Neural progenitor cell (in vitro differentiated cells): Measurements from ENCODE around the gene CYB5D1. TPM values are rescaled to one million over a fixed set of nuclear protein-coding genes. Genes with fewer than 3 reads are reported as not detected.
"Not testable (repeated sequence)": the region's sequence is repeated elsewhere in the genome, so short reads cannot be mapped to it uniquely, and the experiment has no call there.

Experiments used
- DNase-seq: peaks from one replicate; pipeline ENCODE4 v3.0.0-alpha.2; 2016; ENCODE audit warnings: low spot score
- H2AFZ ChIP-seq: fragments of 200-600 bp; sonication (generic); replicated peaks from 2 replicates; pipeline ENCODE4 v1.6.1; 2016; ENCODE audit warnings: antibody characterized with exemption
- H3F3A ChIP-seq: fragments of 200-600 bp; sonication (generic); 2 replicates; pipeline ENCODE4 v1.6.1; 2016; ENCODE audit warnings: antibody characterized with exemption, low read depth
- H3K27ac ChIP-seq: fragments of 200-600 bp; sonication (generic); 2 replicates; pipeline ENCODE4 v1.5.1; 2016; ENCODE audit warnings: mild to moderate bottlenecking
- H3K27me3 ChIP-seq: fragments of 200-600 bp; sonication (generic); 2 replicates; pipeline ENCODE4 v1.6.1; 2016; ENCODE audit warnings: mild to moderate bottlenecking, moderate library complexity
- H3K36me3 ChIP-seq: fragments of 200-600 bp; sonication (generic); 2 replicates; pipeline ENCODE4 v1.5.1; 2016
- H3K4me1 ChIP-seq: fragments of 200-600 bp; sonication (generic); 2 replicates; pipeline ENCODE4 v1.6.1; 2016; ENCODE audit warnings: mixed run types
- H3K4me2 ChIP-seq: fragments of 200-600 bp; sonication (generic); 2 replicates; pipeline ENCODE4 v1.6.1; 2016
- H3K4me3 ChIP-seq: fragments of 200-600 bp; sonication (generic); 2 replicates; pipeline ENCODE4 v1.5.1; 2016
- H3K79me2 ChIP-seq: fragments of 200-600 bp; sonication (generic); 2 replicates; pipeline ENCODE4 v1.6.1; 2016; ENCODE audit warnings: low read depth
- H3K9ac ChIP-seq: fragments of 200-600 bp; sonication (generic); 2 replicates; pipeline ENCODE4 v1.6.1; 2016
- H3K9me3 ChIP-seq: fragments of 200-600 bp; sonication (generic); 2 replicates; pipeline ENCODE4 v1.5.1; 2016; ENCODE audit warnings: low read depth
- H4K20me1 ChIP-seq: fragments of 200-600 bp; sonication (generic); 2 replicates; pipeline ENCODE4 v1.6.1; 2016; ENCODE audit warnings: low read depth
- H3K27ac Mint-ChIP-seq: 3 replicates; pipeline ENCODE4 v1.8.0; 2021; ENCODE audit warnings: mixed read lengths
- H3K27me3 Mint-ChIP-seq: 2 replicates; pipeline ENCODE4 v1.8.0; 2022; ENCODE audit warnings: low read depth, mild to moderate bottlenecking, inconsistent platforms, moderate library complexity, mixed read lengths; ENCODE audit not compliant: insufficient read depth
- H3K36me3 Mint-ChIP-seq: 3 replicates; pipeline ENCODE4 v1.8.0; 2021; ENCODE audit warnings: mixed read lengths
- H3K4me1 Mint-ChIP-seq: 3 replicates; pipeline ENCODE4 v1.8.0; 2021; ENCODE audit warnings: mixed read lengths
- H3K4me3 Mint-ChIP-seq: 3 replicates; pipeline ENCODE4 v1.8.0; 2021; ENCODE audit warnings: mild to moderate bottlenecking, moderate library complexity, mixed read lengths
- H3K9me3 Mint-ChIP-seq: 3 replicates; pipeline ENCODE4 v1.8.0; 2020; ENCODE audit warnings: mixed read lengths
- CTCF ChIP-seq: fragments of 200-600 bp; sonication (generic); IDR thresholded peaks from 2 replicates; pipeline ENCODE4 v1.5.1; 2017; ENCODE audit warnings: antibody characterized with exemption, mild to moderate bottlenecking
- EZH2 ChIP-seq: fragments of 200-600 bp; sonication (generic); IDR thresholded peaks from 2 replicates; pipeline ENCODE4 v1.6.1; 2017; ENCODE audit warnings: antibody characterized with exemption, mild to moderate bottlenecking, moderate library complexity
- EZH2phosphoT487 ChIP-seq: fragments of 200-600 bp; sonication (generic); IDR thresholded peaks from 2 replicates; pipeline ENCODE4 v1.6.1; 2017; ENCODE audit warnings: antibody characterized with exemption
- total RNA-seq: library from RNA; depleted of rRNA; stranded (reverse); fragments of >200 nt; gene quantifications from 2 replicates; pipeline ENCODE4 v1.2.3, GENCODE V29; 2015; ENCODE audit warnings: low replicate concordance

The CYB5D1 gene
- total RNA-seq, 1 donor from 2014 or later = 12.9 TPM

- H3K27ac ChIP-seq = no peak overlapping the region
- Mint-ChIP-seq H3K9me3 (no peaks in the 10 kb centered on the region), H3K4me3 (peak overlapping the region; percentile 3), H3K4me1 (peaks cover 3% of the 10 kb centered on the region), H3K36me3 (peaks cover 21% of the 10 kb centered on the region), H3K27me3 (peaks cover 2% of the 10 kb centered on the region), H3K27ac (no peak overlapping the region)
- H2AFZ ChIP-seq = no peak overlapping the region
- no peak overlapping the region for H3K4me2 ChIP-seq
- no peak for TF ChIP-seq EZH2
- TF ChIP-seq CTCF = peak; percentile 77
- no peak overlapping the region for H3K9ac ChIP-seq
- peak; percentile 82 for DNase-seq
- H3K9me3 ChIP-seq = no peaks in the 10 kb centered on the region
- no peak overlapping the region for H3K4me3 ChIP-seq
- H3F3A ChIP-seq = peaks cover 13% of the 10 kb centered on the region
- peaks cover 12% of the 10 kb centered on the region for H4K20me1 ChIP-seq
- H3K27me3 ChIP-seq = no peaks in the 10 kb centered on the region
- peaks cover 9% of the 10 kb centered on the region for H3K4me1 ChIP-seq
- H3K36me3 ChIP-seq = no peaks in the 10 kb centered on the region
- peaks cover 5% of the 10 kb centered on the region for H3K79me2 ChIP-seq
Observed at GRCh38 chr17:7862692-7863437, 5.1 kb downstream of the CYB5D1 start.

GRCh38 chr17:7864384-7864783, 6.6 kb downstream of the CYB5D1 start:
- not testable (repeated sequence) for H3K9ac ChIP-seq, H3K27ac ChIP-seq, H3K79me2 ChIP-seq, H3K4me3 ChIP-seq, H3K9me3 ChIP-seq, H3K27ac Mint-ChIP-seq, H3K4me2 ChIP-seq, H3K4me3 Mint-ChIP-seq, DNase-seq, H2AFZ ChIP-seq, H4K20me1 ChIP-seq, H3K27me3 ChIP-seq, H3F3A ChIP-seq, H3K36me3 ChIP-seq, H3K4me1 ChIP-seq, H3K27me3 Mint-ChIP-seq, H3K9me3 Mint-ChIP-seq, H3K4me1 Mint-ChIP-seq
- peaks cover 23% of the 10 kb centered on the region for H3K36me3 Mint-ChIP-seq

DNA sequence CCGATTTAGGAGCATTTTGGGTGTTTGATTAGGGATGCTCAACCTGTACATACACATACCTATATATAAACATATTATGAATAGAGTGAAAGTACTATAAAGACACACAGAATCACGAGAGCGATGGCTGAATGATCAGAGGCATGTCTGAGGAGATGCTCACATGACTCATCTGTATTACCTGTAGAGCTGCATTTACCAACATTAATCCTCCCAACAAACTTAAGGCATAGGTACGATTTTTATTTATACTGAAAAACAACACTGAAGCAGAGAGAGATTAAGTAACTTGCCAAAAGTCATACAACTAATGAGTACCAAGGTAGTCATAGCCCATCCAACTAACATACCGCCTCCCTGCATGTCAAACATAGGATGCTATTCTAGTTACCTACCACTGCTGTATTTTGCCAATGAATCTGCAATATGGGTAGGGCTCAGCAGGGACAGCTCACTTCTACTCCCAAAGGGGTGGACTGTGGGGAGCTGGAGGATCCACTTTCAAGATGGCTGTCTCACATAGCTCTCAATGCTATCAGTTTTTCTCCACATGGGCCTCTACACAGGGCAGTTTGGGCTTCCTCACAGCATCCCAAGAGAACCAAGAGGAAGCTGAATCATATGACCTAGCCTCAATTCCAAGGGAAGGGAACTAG, 7.3 kb downstream of the CYB5D1 start:
- Histone ChIP-seq H3K27ac (no peak overlapping the region), H3K9ac (no peak overlapping the region), H2AFZ (no peak overlapping the region), H3K79me2 (no peaks in the 10 kb centered on the region), H3K27me3 (no peaks in the 10 kb centered on the region), H3K9me3 (no peaks in the 10 kb centered on the region), H3K36me3 (no peaks in the 10 kb centered on the region), H4K20me1 (peaks cover 5% of the 10 kb centered on the region), H3K4me3 (no peak overlapping the region), H3K4me1 (no peaks in the 10 kb centered on the region), H3K4me2 (no peak overlapping the region), H3F3A (no peaks in the 10 kb centered on the region)
- H3K27me3 Mint-ChIP-seq = peaks cover 2% of the 10 kb centered on the region
- H3K27ac Mint-ChIP-seq = no peak overlapping the region
- DNase-seq = no peak
- peaks cover 23% of the 10 kb centered on the region for H3K36me3 Mint-ChIP-seq
- no peak overlapping the region for H3K4me3 Mint-ChIP-seq
- peaks cover 3% of the 10 kb centered on the region for H3K4me1 Mint-ChIP-seq
- no peak for TF ChIP-seq EZH2phosphoT487
- TF ChIP-seq CTCF = no peak
- no peak for TF ChIP-seq EZH2
- H3K9me3 Mint-ChIP-seq = no peaks in the 10 kb centered on the region

- no peak overlapping the region for H2AFZ ChIP-seq
- no peak for DNase-seq
- Mint-ChIP-seq H3K4me1 (no peaks in the 10 kb centered on the region), H3K27me3 (peaks cover 2% of the 10 kb centered on the region), H3K36me3 (peaks cover 25% of the 10 kb centered on the region), H3K27ac (no peak overlapping the region), H3K4me3 (peak overlapping the region; percentile 2), H3K9me3 (no peaks in the 10 kb centered on the region)
- no peak overlapping the region for H3K27ac ChIP-seq
- H3K9me3 ChIP-seq = no peaks in the 10 kb centered on the region
- H3F3A ChIP-seq = no peaks in the 10 kb centered on the region
- H3K4me1 ChIP-seq = no peaks in the 10 kb centered on the region
- no peaks in the 10 kb centered on the region for H4K20me1 ChIP-seq
- no peaks in the 10 kb centered on the region for H3K36me3 ChIP-seq
- H3K79me2 ChIP-seq = no peaks in the 10 kb centered on the region
- no peak overlapping the region for H3K4me2 ChIP-seq
- H3K27me3 ChIP-seq = no peaks in the 10 kb centered on the region
- no peak overlapping the region for H3K4me3 ChIP-seq
- TF ChIP-seq CTCF (no peak), EZH2 (no peak), EZH2phosphoT487 (no peak)
- no peak overlapping the region for H3K9ac ChIP-seq
Observed at GRCh38 chr17:7867881-7868329, 10.1 kb downstream of the CYB5D1 start.
